Neural crest cell (in vitro differentiated cells): ENCODE results near the gene NLGN1. TPM values are rescaled to one million over a fixed set of nuclear protein-coding genes. Genes with fewer than 3 reads are reported as not detected.

Source experiments
- DNase-seq: peaks from one replicate; pipeline ENCODE4 v3.0.0; 2021; ENCODE audit warnings: low read depth, mixed read lengths, low spot score
- H3K27ac Mint-ChIP-seq: one replicate; pipeline ENCODE4 v1.8.0; 2021; ENCODE audit warnings: mild to moderate bottlenecking, mixed read lengths; ENCODE audit not compliant: unreplicated experiment
- H3K27me3 Mint-ChIP-seq: 2 replicates; pipeline ENCODE4 v1.8.0; 2021; ENCODE audit warnings: low read depth, mild to moderate bottlenecking, mixed read lengths
- H3K36me3 Mint-ChIP-seq: 2 replicates; pipeline ENCODE4 v1.8.0; 2021; ENCODE audit warnings: low read depth, mild to moderate bottlenecking, mixed read lengths
- H3K4me1 Mint-ChIP-seq: 2 replicates; pipeline ENCODE4 v1.8.0; 2021; ENCODE audit warnings: mixed read lengths
- H3K4me3 Mint-ChIP-seq: one replicate; pipeline ENCODE4 v1.8.0; 2021; ENCODE audit warnings: mild to moderate bottlenecking, mixed read lengths
- H3K9me3 Mint-ChIP-seq: 2 replicates; pipeline ENCODE4 v1.8.0; 2021; ENCODE audit warnings: mixed read lengths
- total RNA-seq: library from RNA; stranded (reverse); gene quantifications from 2 replicates; pipeline ENCODE4 v1.2.1, GENCODE V29; 2021
- TF ChIP-seq, protein P1 (sequence below): fragments of 200-600 bp; sonication (generic); conservative IDR thresholded peaks from 2 replicates; pipeline ENCODE4 v1.5.0; 2021; ENCODE audit warnings: antibody characterized with exemption, mild to moderate bottlenecking

Gene NLGN1
- total RNA-seq, 1 donor from 2014 or later, result 20.0 TPM

DNA sequence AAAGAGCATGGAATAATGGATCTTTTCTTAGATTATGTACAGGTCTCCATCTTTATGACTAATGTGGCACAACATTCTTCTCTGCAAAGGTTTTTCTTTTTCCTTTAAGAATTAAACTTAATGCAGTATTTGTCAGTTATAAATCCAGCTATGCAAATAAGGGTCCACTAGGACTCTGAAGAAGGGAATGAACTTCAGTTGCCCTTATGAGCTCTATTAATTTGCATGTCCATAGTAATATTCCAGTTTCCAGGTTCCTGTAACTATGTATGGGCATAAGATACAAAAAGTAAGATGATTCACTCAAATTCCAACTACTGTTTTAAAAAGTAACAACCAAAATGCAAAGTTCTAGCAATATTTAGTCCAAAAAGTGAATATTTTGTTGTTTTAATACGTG, 337.4 kb downstream of the NLGN1 start:
- H3K4me3 Mint-ChIP-seq, result no peak overlapping the region
- TF ChIP-seq, protein P1, sequence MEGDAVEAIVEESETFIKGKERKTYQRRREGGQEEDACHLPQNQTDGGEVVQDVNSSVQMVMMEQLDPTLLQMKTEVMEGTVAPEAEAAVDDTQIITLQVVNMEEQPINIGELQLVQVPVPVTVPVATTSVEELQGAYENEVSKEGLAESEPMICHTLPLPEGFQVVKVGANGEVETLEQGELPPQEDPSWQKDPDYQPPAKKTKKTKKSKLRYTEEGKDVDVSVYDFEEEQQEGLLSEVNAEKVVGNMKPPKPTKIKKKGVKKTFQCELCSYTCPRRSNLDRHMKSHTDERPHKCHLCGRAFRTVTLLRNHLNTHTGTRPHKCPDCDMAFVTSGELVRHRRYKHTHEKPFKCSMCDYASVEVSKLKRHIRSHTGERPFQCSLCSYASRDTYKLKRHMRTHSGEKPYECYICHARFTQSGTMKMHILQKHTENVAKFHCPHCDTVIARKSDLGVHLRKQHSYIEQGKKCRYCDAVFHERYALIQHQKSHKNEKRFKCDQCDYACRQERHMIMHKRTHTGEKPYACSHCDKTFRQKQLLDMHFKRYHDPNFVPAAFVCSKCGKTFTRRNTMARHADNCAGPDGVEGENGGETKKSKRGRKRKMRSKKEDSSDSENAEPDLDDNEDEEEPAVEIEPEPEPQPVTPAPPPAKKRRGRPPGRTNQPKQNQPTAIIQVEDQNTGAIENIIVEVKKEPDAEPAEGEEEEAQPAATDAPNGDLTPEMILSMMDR, result no peak
- no peak for DNase-seq
- no peak overlapping the region for H3K27ac Mint-ChIP-seq
- H3K4me1 Mint-ChIP-seq, result peaks cover 15% of the 10 kb centered on the region
- no peaks in the 10 kb centered on the region for H3K27me3 Mint-ChIP-seq
- no peaks in the 10 kb centered on the region for H3K9me3 Mint-ChIP-seq
- peaks cover 5% of the 10 kb centered on the region for H3K36me3 Mint-ChIP-seq

DNA sequence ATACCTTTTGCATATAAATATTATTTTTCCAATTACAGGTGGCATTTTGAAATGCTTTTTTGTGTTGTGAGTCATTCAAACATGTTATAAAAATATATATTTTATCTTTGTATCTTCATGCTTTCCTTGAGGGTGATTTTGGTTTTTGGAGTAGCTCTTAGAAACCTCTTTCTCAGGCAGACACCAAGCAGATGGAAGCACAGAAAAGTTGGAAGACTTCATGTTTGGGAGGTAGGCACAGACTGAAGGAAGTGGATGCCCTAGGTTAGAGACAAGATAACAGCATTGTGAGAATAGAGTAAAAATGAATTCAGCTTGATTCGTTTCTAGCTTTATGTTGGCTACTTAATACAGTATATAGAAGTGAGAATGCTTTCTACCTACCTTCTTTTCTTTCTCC, 338.3 kb downstream of the NLGN1 start:
- DNase-seq, result no peak
- Mint-ChIP-seq H3K36me3 (peaks cover 5% of the 10 kb centered on the region), H3K27me3 (no peaks in the 10 kb centered on the region), H3K27ac (no peak overlapping the region), H3K4me1 (peaks cover 15% of the 10 kb centered on the region), H3K9me3 (peaks cover 4% of the 10 kb centered on the region), H3K4me3 (no peak overlapping the region)
- TF ChIP-seq, protein P1, result no peak

DNA sequence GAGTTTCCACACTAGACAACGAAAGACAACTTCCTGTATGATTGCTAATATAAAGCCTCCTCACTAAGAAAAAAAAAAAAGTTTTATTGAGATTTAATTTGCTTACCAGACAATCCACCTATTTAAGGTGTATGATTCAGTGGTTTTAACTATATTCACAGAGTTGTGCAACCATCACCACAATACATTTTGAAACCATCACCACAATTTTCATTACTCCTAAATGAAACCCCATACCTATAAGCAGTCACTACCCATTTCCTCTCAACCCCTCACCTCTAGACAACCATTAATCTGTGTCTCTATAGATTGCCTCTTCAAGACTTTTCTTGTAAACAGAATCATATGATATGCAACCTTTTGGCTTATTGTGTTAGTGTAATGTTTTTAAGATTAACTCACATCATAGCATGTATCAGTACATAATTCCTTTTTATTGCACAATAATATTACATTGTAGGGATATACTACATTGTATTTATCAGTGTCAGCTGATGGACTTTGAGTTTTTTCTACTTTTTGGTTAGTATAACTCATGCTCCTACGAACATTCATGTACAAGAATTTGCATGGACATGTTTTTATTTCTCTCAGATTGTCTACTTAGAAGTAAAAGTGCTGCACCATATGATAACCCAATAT, 339.7 kb downstream of the NLGN1 start:
- H3K27me3 Mint-ChIP-seq, result no peaks in the 10 kb centered on the region
- peaks cover 14% of the 10 kb centered on the region for H3K4me1 Mint-ChIP-seq
- TF ChIP-seq, protein P1, result no peak
- peaks cover 4% of the 10 kb centered on the region for H3K9me3 Mint-ChIP-seq
- peaks cover 5% of the 10 kb centered on the region for H3K36me3 Mint-ChIP-seq
- no peak overlapping the region for H3K27ac Mint-ChIP-seq
- H3K4me3 Mint-ChIP-seq, result no peak overlapping the region
- DNase-seq, result no peak

DNA sequence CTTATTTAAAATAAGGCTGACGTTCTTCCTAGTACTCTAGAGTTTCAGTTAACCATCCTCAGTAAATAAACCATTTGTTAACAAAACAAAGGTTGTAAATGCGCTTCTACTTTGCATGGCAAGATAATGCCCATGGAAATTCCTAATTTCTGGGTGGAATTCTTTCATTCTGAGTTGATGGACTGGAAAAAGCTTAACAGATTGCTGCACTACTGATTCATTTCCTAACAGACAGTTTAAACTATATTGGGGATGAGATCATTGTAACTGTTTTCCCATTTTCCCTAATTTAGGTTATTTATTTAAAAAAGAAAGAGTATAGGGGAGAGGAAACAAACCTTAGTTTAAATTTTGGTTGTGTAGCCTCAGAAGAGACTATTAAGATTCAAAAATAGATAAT, 342.2 kb downstream of the NLGN1 start:
- Mint-ChIP-seq H3K4me3 (no peak overlapping the region), H3K27me3 (no peaks in the 10 kb centered on the region), H3K36me3 (peaks cover 5% of the 10 kb centered on the region)

DNA sequence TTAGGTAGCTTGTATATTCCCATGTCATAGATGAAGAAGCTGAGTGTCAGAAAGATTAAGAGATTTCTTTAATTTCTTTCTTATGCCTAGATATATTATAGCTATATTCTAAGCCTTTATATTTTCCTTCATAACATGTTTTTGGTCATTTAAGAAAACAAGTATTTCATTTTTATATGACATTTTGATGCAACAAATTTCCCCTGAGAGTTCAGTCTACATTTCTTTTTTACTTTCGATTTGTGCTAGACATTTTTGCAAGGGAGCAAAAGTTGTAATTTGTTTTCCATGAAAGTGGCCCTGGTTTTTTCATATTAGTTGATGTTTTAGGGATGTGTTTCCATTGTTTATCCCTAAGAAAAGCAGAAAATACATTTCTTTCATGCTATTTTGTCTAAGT, 344.9 kb downstream of the NLGN1 start:
- Mint-ChIP-seq H3K4me1 (peaks cover 8% of the 10 kb centered on the region), H3K9me3 (peaks cover 4% of the 10 kb centered on the region), H3K4me3 (no peak overlapping the region), H3K27me3 (no peaks in the 10 kb centered on the region), H3K27ac (no peak overlapping the region), H3K36me3 (peaks cover 5% of the 10 kb centered on the region)
- TF ChIP-seq, protein P1, result no peak
- DNase-seq, result no peak

More for the DNA sequence above, 342.2 kb downstream of the NLGN1 start:
- peaks cover 4% of the 10 kb centered on the region for H3K9me3 Mint-ChIP-seq
- TF ChIP-seq, protein P1, result no peak
- no peak for DNase-seq
- H3K4me1 Mint-ChIP-seq, result peaks cover 4% of the 10 kb centered on the region
- no peak overlapping the region for H3K27ac Mint-ChIP-seq
